ENCODE data around the gene CHMP2A. TPM values are rescaled to one million over a fixed set of nuclear protein-coding genes. Genes with fewer than 3 reads are reported as not detected.

The CHMP2A gene
- total RNA-seq, 1 donor from 2014 or later: 154 TPM

DNA sequence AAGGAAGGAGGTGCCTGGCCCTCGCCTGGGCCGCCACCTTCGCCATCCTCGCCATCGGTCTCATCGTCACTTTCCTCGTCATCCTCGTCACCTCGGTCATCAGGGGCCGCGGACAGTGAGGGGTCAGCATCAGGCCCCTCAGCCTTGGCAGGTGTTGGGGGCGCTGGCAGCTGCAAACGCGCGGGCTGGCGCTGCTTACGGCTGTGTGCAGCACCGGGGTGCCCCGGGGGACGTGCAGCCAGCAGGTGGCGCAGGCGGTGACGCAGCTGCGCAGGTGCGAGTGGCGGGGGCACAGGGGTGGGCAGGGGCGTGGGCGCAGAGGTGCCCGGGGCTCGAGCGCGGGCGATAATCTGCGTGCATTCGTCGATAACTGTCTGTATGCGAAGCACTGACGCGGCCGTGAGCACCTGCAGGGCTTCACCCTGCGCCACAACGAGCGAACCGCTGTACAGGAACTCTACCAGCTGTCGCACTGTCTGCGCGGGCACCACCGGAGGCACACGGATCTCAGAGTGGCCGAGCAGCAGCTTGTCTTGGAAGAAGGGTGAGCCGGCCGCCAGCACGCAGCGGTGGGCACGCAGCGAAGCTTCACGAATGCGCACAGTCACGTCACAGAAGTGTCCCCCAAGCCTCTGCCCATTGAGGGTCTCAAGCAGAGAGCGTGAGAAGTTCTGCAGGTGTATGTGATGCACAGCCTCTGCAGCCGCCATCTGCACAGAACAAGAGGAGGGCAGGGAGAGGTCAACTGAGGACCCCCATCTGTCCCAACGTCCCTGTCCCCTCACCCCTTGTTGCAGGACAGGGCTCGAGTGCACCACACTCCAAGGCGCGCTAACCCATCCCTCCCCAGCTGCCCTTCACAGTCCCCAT, 37.7 kb downstream of the CHMP2A start:
- TF ChIP-seq, protein P1, sequence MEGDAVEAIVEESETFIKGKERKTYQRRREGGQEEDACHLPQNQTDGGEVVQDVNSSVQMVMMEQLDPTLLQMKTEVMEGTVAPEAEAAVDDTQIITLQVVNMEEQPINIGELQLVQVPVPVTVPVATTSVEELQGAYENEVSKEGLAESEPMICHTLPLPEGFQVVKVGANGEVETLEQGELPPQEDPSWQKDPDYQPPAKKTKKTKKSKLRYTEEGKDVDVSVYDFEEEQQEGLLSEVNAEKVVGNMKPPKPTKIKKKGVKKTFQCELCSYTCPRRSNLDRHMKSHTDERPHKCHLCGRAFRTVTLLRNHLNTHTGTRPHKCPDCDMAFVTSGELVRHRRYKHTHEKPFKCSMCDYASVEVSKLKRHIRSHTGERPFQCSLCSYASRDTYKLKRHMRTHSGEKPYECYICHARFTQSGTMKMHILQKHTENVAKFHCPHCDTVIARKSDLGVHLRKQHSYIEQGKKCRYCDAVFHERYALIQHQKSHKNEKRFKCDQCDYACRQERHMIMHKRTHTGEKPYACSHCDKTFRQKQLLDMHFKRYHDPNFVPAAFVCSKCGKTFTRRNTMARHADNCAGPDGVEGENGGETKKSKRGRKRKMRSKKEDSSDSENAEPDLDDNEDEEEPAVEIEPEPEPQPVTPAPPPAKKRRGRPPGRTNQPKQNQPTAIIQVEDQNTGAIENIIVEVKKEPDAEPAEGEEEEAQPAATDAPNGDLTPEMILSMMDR (IDR thresholded peaks at IDR 0.05): no peak
- Histone ChIP-seq H3K4me1 (peaks cover 20 to 35% of the 10 kb centered on the region in 2 donors), H3K27ac (no peak overlapping the region), H3K27me3 (no peaks in the 10 kb centered on the region), H3K9me3 (no peaks in the 10 kb centered on the region), H3K36me3 (peaks cover 24 to 26% of the 10 kb centered on the region in 2 donors), H3K4me3 (no peak overlapping the region)
- DNase-seq (ENCODE audit: low spot score in 2 of 2): no peak
- intact Hi-C loops (cut with DNase I): no loop called here

DNA sequence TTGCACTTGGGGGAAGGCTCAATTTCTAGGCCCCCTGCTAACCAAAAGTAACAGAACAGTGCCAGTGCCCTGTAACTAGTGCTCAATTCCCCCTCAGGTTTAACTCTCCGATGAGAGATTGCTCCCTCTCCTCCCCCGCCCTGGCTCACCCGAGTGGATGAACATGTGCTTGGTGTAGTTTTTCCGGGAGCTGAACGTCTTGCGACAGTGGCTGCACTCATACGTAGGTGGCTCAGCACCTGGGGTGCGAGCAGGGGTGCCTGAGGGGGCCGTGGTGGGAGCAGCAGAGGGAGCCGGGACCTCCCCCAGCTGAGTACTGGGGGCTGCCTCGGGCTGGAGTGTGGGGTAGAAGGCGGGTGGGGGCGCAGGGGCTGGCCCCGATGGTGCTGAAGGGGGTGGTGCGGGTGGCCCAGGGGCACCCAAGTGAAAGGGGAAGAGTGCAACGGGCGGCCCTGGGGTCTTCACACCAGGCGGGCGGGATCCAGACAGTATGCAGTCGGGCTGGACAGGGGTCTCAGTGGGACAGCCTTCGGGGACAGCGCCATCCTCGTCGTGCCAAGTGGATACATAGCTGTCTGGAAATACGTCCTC, 38.6 kb downstream of the CHMP2A start:
- H3K36me3 ChIP-seq: peaks cover 24 to 26% of the 10 kb centered on the region in 2 donors
- H3K27ac ChIP-seq: no peak overlapping the region
- intact Hi-C loops (cut with DNase I): no loop called here
- TF ChIP-seq, protein P1 (IDR thresholded peaks at IDR 0.05): no peak
- H3K4me1 ChIP-seq: peaks cover 20 to 35% of the 10 kb centered on the region in 2 donors
- H3K4me3 ChIP-seq: no peak overlapping the region
- no peak for DNase-seq (ENCODE audit: low spot score in 2 of 2)
- no peaks in the 10 kb centered on the region for H3K9me3 ChIP-seq
- H3K27me3 ChIP-seq: no peaks in the 10 kb centered on the region

DNA sequence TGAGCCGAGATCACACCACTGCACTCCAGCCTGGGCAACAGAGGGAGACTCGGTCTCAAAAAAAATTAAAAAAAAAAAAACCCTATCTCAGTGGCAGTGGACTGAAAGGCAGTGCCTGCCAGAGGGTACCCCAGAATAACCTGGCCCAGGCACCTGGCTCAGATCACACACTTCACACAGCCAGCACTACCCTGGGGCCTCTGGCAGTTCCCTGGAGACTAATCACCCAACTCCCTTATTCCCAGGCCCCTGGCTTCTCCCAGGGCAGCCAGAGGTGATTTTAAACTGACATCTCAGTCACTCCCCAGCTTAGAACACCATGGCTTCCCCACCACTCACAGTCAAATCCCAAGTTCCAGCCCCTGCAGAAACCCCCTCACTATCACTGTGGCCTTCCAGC, 39.6 kb downstream of the CHMP2A start:
- peaks cover 24 to 26% of the 10 kb centered on the region in 2 donors for H3K36me3 ChIP-seq
- H3K4me3 ChIP-seq: no peak overlapping the region
- no peaks in the 10 kb centered on the region for H3K27me3 ChIP-seq
- TF ChIP-seq, protein P1 (IDR thresholded peaks at IDR 0.05): no peak
- no peak overlapping the region for H3K27ac ChIP-seq
- H3K9me3 ChIP-seq: no peaks in the 10 kb centered on the region
- DNase-seq (ENCODE audit: low spot score in 2 of 2): no peak
- H3K4me1 ChIP-seq: peaks cover 18 to 31% of the 10 kb centered on the region in 2 donors
- intact Hi-C loops (cut with DNase I): no loop called here

DNA sequence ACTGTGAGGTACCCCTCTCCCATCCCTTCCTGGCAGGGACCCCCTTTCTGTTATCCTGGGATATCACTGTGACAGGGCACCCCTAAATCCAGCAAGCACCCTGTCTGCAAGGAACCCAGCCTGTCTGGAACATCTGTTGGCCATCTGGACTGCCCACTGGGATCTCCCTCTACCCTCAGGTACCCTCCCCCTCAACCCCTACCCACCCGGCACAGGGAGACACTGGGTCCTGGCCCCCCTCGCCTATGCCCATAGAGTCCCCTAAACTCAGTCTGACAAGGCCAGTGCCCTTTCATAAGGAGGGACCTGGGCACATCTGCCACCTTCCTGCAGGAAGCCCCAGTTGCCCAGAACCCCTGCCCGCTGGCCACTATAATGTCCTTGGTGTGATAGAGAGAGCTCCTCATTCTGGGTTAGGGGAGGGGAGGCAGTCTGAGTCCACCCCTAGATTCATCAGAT, 40.3 kb downstream of the CHMP2A start:
- peak overlapping the region; percentile 37 to 45 for H3K4me3 ChIP-seq
- TF ChIP-seq, protein P1 (IDR thresholded peaks at IDR 0.05): no peak
- H3K27ac ChIP-seq: no peak overlapping the region
- H3K4me1 ChIP-seq: peaks cover 16 to 31% of the 10 kb centered on the region in 2 donors
- peaks cover 24 to 26% of the 10 kb centered on the region in 2 donors for H3K36me3 ChIP-seq
- intact Hi-C loops (cut with DNase I): no loop called here
- DNase-seq (ENCODE audit: low spot score in 2 of 2): no peak
- no peaks in the 10 kb centered on the region for H3K9me3 ChIP-seq
- H3K27me3 ChIP-seq: no peaks in the 10 kb centered on the region

DNA sequence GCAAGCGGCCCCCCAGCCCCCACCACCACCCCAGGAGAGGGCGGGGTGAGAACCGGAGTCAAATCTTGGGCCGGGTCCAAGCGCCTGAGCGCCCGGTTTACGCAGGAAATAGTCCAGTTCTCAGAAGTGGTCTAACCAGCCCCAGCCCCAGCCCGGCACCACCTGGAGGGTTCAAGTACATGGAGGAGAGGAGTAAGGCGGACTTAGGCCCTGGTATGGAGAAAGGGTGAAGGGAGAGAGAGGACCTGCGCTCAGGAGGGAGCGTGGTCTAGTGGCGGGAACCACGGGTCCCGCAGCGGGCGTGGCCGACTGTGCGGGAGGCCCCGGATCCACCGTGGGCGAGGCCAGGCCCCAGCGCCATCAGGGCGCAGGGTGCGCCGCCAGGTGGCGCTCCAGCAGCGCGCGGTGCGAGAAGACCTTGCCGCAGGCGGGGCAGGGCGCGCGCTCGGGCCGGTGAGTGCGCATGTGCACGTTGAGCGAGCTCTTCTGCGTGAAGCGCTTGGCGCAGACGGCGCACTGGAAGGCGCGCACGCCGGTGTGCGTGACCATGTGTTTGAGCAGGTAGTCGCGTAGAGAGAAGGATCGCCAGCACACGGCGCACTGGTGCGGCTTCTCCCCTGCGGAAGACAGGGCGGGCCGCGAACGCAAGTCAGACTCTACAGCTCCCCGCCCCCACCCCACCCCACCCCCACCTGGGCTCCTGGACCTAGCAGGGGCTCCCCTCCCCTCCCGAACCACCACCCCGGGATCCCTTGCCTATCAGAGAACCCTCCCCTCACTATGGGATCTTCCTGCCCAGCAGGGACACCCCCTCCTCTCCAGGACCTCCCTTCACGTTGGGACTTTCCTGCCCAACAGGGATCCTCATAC, 41.0 kb downstream of the CHMP2A start:
- no peaks in the 10 kb centered on the region for H3K9me3 ChIP-seq
- peak in 1 of 2 donors; percentile 87 for DNase-seq (ENCODE audit: low spot score in 2 of 2)
- no peaks in the 10 kb centered on the region for H3K27me3 ChIP-seq
- intact Hi-C loops (cut with DNase I): no loop called here
- H3K4me1 ChIP-seq: peaks cover 16 to 31% of the 10 kb centered on the region in 2 donors
- peaks cover 24 to 26% of the 10 kb centered on the region in 2 donors for H3K36me3 ChIP-seq
- TF ChIP-seq, protein P1 (IDR thresholded peaks at IDR 0.05): peak; percentile 70 to 86 (median 74)
- peak overlapping the region; percentile 24 to 27 for H3K27ac ChIP-seq
- H3K4me3 ChIP-seq: peak overlapping the region; percentile 37 to 45
